IMR-90 (cell line): ENCODE results near the gene SKAP1. TPM values are rescaled to one million over a fixed set of nuclear protein-coding genes. Genes with fewer than 3 reads are reported as not detected.

Experiments
- ATAC-seq: fragments of 200-7000 bp; cut with Tn5 transposase; 2 replicates; pipeline ENCODE4 v1.9.1; 2020; ENCODE audit warnings: low read depth, mild to moderate bottlenecking, moderate library complexity
- BruUV-seq: library from RNA; stranded (reverse); fragments of 400-500 nt; replicated peaks from 2 replicates; lab custom pipeline; 2021; lab: Mats Ljungman, UMichigan
- CTCF ChIA-PET: fragments of 300-600 bp; formaldehyde crosslinking; extraction: SDS; loops from one replicate; lab custom pipeline; 2021; ENCODE audit warnings: antibody characterized with exemption; lab: Yijun Ruan, JAX
- POLR2A ChIA-PET: fragments of 300-600 bp; sonication (Branson Sonifier 250); formaldehyde crosslinking; loops from one replicate; lab custom pipeline; 2022; ENCODE audit warnings: antibody characterized with exemption; ENCODE audit not compliant: unreplicated experiment; lab: Charles Lee
- DNase-seq: peaks from one replicate; pipeline ENCODE4 v3.0.0; 2013
- H2AFZ ChIP-seq: replicated peaks from 2 replicates; pipeline ENCODE3; 2013; ENCODE audit warnings: low read length, mild to moderate bottlenecking; ENCODE audit not compliant: poor library complexity
- H2AK5ac ChIP-seq: 2 replicates; pipeline ENCODE4 v1.6.1; 2013; ENCODE audit warnings: low read depth, low read length, inconsistent platforms
- H2AK9ac ChIP-seq: replicated peaks from 2 replicates; pipeline ENCODE3; 2013; ENCODE audit warnings: mild to moderate bottlenecking, low read depth, low read length, moderate library complexity; ENCODE audit not compliant: poor library complexity
- H2BK120ac ChIP-seq: 2 replicates; pipeline ENCODE4 v1.6.1; 2013; ENCODE audit warnings: low read depth, low read length, inconsistent platforms
- H2BK15ac ChIP-seq: 3 replicates; pipeline ENCODE4 v1.6.1; 2013; ENCODE audit warnings: low read depth, low read length, inconsistent platforms
- H2BK20ac ChIP-seq: 2 replicates; pipeline ENCODE4 v1.6.1; 2013; ENCODE audit warnings: low read depth, mild to moderate bottlenecking, inconsistent platforms, low read length, moderate library complexity
- H2BK5ac ChIP-seq: 2 replicates; pipeline ENCODE4 v1.6.1; 2013; ENCODE audit warnings: mild to moderate bottlenecking, low read depth, low read length, inconsistent platforms; ENCODE audit not compliant: poor library complexity, severe bottlenecking
- H3K14ac ChIP-seq: replicated peaks from 2 replicates; pipeline ENCODE4 v1.6.1; 2013; ENCODE audit warnings: low read depth, low read length, inconsistent platforms
- H3K18ac ChIP-seq: 2 replicates; pipeline ENCODE4 v1.6.1; 2013; ENCODE audit warnings: low read depth, low read length, control low read depth
- H3K23ac ChIP-seq: 2 replicates; pipeline ENCODE4 v1.6.1; 2013; ENCODE audit warnings: low read depth, low read length, inconsistent platforms
- H3K27ac ChIP-seq: 2 replicates; pipeline ENCODE4 v1.5.1; 2013; ENCODE audit warnings: mild to moderate bottlenecking, control low read depth, low read length; ENCODE audit not compliant: insufficient read depth
- H3K27me3 ChIP-seq: 2 replicates; pipeline ENCODE4 v1.6.1; 2013; ENCODE audit warnings: low read length; ENCODE audit not compliant: control insufficient read depth, insufficient read depth
- H3K36me3 ChIP-seq: 2 replicates; pipeline ENCODE4 v1.6.1; 2013; ENCODE audit warnings: low read length, mixed read lengths; ENCODE audit not compliant: control insufficient read depth, insufficient read depth
- H3K4ac ChIP-seq: 2 replicates; pipeline ENCODE4 v1.6.1; 2013; ENCODE audit warnings: low read depth, low read length, inconsistent platforms
- H3K4me1 ChIP-seq: 2 replicates; pipeline ENCODE4 v1.6.1; 2013; ENCODE audit warnings: low read length, mixed read lengths; ENCODE audit not compliant: control insufficient read depth, insufficient read depth
- H3K4me2 ChIP-seq: 2 replicates; pipeline ENCODE4 v1.6.1; 2013; ENCODE audit warnings: low read depth, mild to moderate bottlenecking, control low read depth, low read length, moderate library complexity
- H3K4me3 ChIP-seq: 2 replicates; pipeline ENCODE4 v1.5.1; 2013; ENCODE audit warnings: low read depth, mild to moderate bottlenecking, control low read depth, low read length, moderate library complexity; ENCODE audit not compliant: insufficient read depth
- H3K56ac ChIP-seq: 2 replicates; pipeline ENCODE4 v1.6.1; 2013; ENCODE audit warnings: low read length, inconsistent platforms; ENCODE audit not compliant: insufficient read depth; ENCODE audit errors: extremely low read depth
- H3K79me1 ChIP-seq, 2 experiments: 2 replicates each; pipeline ENCODE4 v1.6.1; 2013; ENCODE audit warnings: low read length in 2 of 2, inconsistent platforms in 1 of 2, low read depth in 1 of 2
- H3K9ac ChIP-seq: 2 replicates; pipeline ENCODE4 v1.6.1; 2013; ENCODE audit warnings: low read depth, low read length, control low read depth
- H3K9me1 ChIP-seq: 2 replicates; pipeline ENCODE4 v1.6.1; 2013; ENCODE audit warnings: low read length, inconsistent platforms; ENCODE audit not compliant: insufficient read depth
- H3K9me3 ChIP-seq: 2 replicates; pipeline ENCODE4 v1.6.1; 2013; ENCODE audit warnings: low read length; ENCODE audit not compliant: control insufficient read depth, insufficient read depth
- H4K20me1 ChIP-seq: 2 replicates; pipeline ENCODE4 v1.6.1; 2013; ENCODE audit warnings: low read length, inconsistent platforms; ENCODE audit not compliant: insufficient read depth
- H4K5ac ChIP-seq: 2 replicates; pipeline ENCODE4 v1.6.1; 2013; ENCODE audit warnings: mild to moderate bottlenecking, low read depth, low read length, control low read depth
- H4K8ac ChIP-seq, 2 experiments: 2 replicates each; pipeline ENCODE4 v1.6.1; 2013; ENCODE audit warnings: low read depth in 2 of 2, low read length in 2 of 2, control low read depth in 1 of 2, inconsistent platforms in 1 of 2
- H4K91ac ChIP-seq: 2 replicates; pipeline ENCODE4 v1.6.1; 2013; ENCODE audit warnings: low read depth, low read length, inconsistent platforms; ENCODE audit not compliant: insufficient read depth
- BHLHE40 ChIP-seq: fragments of 150-350 bp; IDR thresholded peaks from 2 replicates; pipeline ENCODE4 v1.6.1; 2016; ENCODE audit warnings: mild to moderate bottlenecking, low read depth, low read length
- CHD1 ChIP-seq: IDR thresholded peaks from 2 replicates; pipeline ENCODE4 v1.6.1; 2012; ENCODE audit warnings: low read depth, low read length, improper control_type of control experiment
- MAZ ChIP-seq: IDR thresholded peaks from 2 replicates; pipeline ENCODE4 v1.6.1; 2012; ENCODE audit warnings: low read depth, mild to moderate bottlenecking, low read length, improper control_type of control experiment, moderate library complexity, borderline replicate concordance
- MXI1 ChIP-seq: IDR thresholded peaks from 2 replicates; pipeline ENCODE4 v1.6.1; 2012; ENCODE audit warnings: low read depth, mild to moderate bottlenecking, low read length, moderate library complexity, borderline replicate concordance
- RAD21 ChIP-seq: IDR thresholded peaks from 2 replicates; pipeline ENCODE4 v1.6.1; 2012; ENCODE audit warnings: low read length, improper control_type of control experiment
- SMC3 ChIP-seq: fragments of 150-350 bp; IDR thresholded peaks from 2 replicates; pipeline ENCODE4 v1.6.1; 2016; ENCODE audit warnings: low read depth, mild to moderate bottlenecking, antibody characterized with exemption, low read length, moderate library complexity
- WGBS, 2 experiments: methylation state at CpG; one replicate each; pipeline versions ENCODE4 v1.1.5 to v1.1.7; 2013; ENCODE audit warnings: missing lambda C conversion rate in 2 of 2; ENCODE audit not compliant: insufficient read length in 1 of 2; ENCODE audit errors: extremely low coverage in 2 of 2; 5-methylcytosine and 5-hydroxymethylcytosine counted together
- dilution Hi-C: fragments of 300-500 bp; cut with HindIII; formaldehyde crosslinking; loops from one replicate; pipeline ENCODE4 v1.14.3; 2018; ENCODE audit warnings: low sequenced_read_pairs; ENCODE audit not compliant: unreplicated experiment
- in situ Hi-C: fragments of 300-500 bp; cut with MboI; formaldehyde crosslinking; loops from 3 replicates; pipeline ENCODE4 v1.14.3; 2019; ENCODE audit warnings: low sequenced_read_pairs, inconsistent platforms, mixed read lengths
- intact Hi-C: fragments of 100-400 bp; cut with micrococcal nuclease; formaldehyde crosslinking; loops from 2 replicates; pipeline ENCODE4 v1.10.0; 2022
- polyA plus RNA-seq, 3 experiments: library from polyadenylated mRNA; depleted of rRNA; stranded (reverse); fragments of >200 nt; gene quantifications; 2 replicates each; pipeline ENCODE4 v1.2.3, GENCODE V29; 2012; ENCODE audit warnings: low replicate concordance in 1 of 3
- total RNA-seq: library from RNA; depleted of rRNA; stranded (reverse); fragments of >200 nt; gene quantifications from 2 replicates; pipeline ENCODE4 v1.2.3, GENCODE V29; 2012
- TF ChIP-seq, protein P1 (sequence below): conservative IDR thresholded peaks from 2 replicates; pipeline ENCODE4 v1.5.1; 2012; ENCODE audit warnings: mild to moderate bottlenecking, low read depth, low read length, improper control_type of control experiment

Gene SKAP1
- total and polyA plus RNA-seq, 2 of the 4 experiments (the other 2 are of a cell fraction): not detected

DNA sequence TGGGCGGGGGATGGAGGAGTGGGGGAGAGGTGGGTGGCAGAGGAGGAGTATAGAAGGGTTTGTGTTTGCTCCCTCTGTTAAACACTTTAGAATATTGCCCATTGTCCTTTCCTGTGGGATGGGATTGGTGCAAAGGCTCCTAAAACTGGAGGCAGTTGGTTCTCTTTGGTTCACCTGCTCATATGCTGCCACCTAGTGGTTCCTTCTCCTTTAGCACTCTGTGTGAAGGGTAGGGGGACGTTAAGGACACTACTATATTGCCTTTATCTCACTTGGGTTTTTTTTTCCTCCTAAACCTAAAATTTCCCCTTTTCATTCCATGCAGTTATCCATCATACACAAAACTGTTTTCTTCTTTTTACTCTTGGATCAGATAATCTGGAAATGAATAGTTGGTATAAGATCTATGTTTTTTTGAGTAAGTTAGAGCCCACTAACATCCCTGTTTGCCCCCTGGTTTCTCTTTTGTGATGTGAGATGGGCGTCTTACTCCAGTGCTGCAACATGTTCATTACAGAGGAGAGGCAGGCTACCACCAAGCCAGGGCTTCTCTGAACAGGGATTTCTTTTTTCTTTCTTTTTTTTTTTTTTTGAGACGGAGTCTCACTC, 298.7 kb downstream of the SKAP1 start:
- in situ Hi-C loops: no loop called here
- intact Hi-C loops: loop anchor here (1.0 to 2.0 kb wide), 2 partner anchors 57 to 106 kb away; no protein-coding TSS in a partner anchor

More for the DNA sequence above, 298.7 kb downstream of the SKAP1 start:
- Histone ChIP-seq H3K9ac (no peak overlapping the region), H3K9me1 (no peaks in the 10 kb centered on the region), H2BK5ac (no peak overlapping the region), H3K4me2 (no peak overlapping the region), H2AK9ac (no peak overlapping the region), H2AFZ (no peak overlapping the region), H3K27me3 (peaks cover 11% of the 10 kb centered on the region), H4K91ac (no peak overlapping the region), H3K4me3 (no peak overlapping the region), H3K9me3 (no peaks in the 10 kb centered on the region), H3K4me1 (no peaks in the 10 kb centered on the region), H4K8ac (no peak overlapping the region), H2BK15ac (no peak overlapping the region), H3K27ac (no peak overlapping the region), H2BK120ac (no peak overlapping the region), H3K14ac (no peak overlapping the region), H3K18ac (no peak overlapping the region), H3K4ac (no peak overlapping the region), H2AK5ac (no peak overlapping the region), H4K5ac (no peak overlapping the region), H3K36me3 (peaks cover 2% of the 10 kb centered on the region; the same call in 1 of the 2 replicates), H2BK20ac (no peak overlapping the region), H4K20me1 (no peaks in the 10 kb centered on the region), H3K56ac (no peak overlapping the region), H3K23ac (no peak overlapping the region), H3K79me1 (no peaks in the 10 kb centered on the region)
- ATAC-seq: peak; percentile 91
- ChIA-PET CTCF (interaction anchor here (0.7 to 2.7 kb wide), 4 partner anchors 24 to 153 kb away, joined by 3 to 18 read pairs (median 5); no protein-coding TSS in a partner anchor), POLR2A (no interaction called here)
- WGBS, 2 experiments: no CpG with 5 or more reads among the region's 4 CpGs
- BruUV-seq: no TSS peak
- TF ChIP-seq MXI1 (no peak), BHLHE40 (no peak), CHD1 (no peak), RAD21 (peak; percentile 87), SMC3 (peak; percentile 87), MAZ (no peak)
- TF ChIP-seq, protein P1, sequence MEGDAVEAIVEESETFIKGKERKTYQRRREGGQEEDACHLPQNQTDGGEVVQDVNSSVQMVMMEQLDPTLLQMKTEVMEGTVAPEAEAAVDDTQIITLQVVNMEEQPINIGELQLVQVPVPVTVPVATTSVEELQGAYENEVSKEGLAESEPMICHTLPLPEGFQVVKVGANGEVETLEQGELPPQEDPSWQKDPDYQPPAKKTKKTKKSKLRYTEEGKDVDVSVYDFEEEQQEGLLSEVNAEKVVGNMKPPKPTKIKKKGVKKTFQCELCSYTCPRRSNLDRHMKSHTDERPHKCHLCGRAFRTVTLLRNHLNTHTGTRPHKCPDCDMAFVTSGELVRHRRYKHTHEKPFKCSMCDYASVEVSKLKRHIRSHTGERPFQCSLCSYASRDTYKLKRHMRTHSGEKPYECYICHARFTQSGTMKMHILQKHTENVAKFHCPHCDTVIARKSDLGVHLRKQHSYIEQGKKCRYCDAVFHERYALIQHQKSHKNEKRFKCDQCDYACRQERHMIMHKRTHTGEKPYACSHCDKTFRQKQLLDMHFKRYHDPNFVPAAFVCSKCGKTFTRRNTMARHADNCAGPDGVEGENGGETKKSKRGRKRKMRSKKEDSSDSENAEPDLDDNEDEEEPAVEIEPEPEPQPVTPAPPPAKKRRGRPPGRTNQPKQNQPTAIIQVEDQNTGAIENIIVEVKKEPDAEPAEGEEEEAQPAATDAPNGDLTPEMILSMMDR: peak; percentile 86
- dilution Hi-C loops: no loop called here
- peak; percentile 66 for DNase-seq
